SK-N-SH treated with all-trans-retinoic acid at 6 μM for 48 hours (cell line): ENCODE data around the gene COG1.

Experiments used
- ATAC-seq: fragments of 200-7000 bp; cut with Tn5 transposase; 3 replicates; pipeline ENCODE4 v1.9.1; 2020; ENCODE audit warnings: mild to moderate bottlenecking, moderate library complexity
- ARNTL ChIP-seq: fragments of 450-650 bp; formaldehyde crosslinking; IDR thresholded peaks from 2 replicates; pipeline ENCODE4 v1.5.0; 2020; ENCODE audit warnings: low read depth, mild to moderate bottlenecking, moderate library complexity, borderline replicate concordance
- BACH2 ChIP-seq: fragments of 250-450 bp; sonication (Bioruptor Pico); IDR thresholded peaks from 2 replicates; pipeline ENCODE4 v1.9.0; 2021; ENCODE audit warnings: mild to moderate bottlenecking, borderline replicate concordance
- CSDC2 ChIP-seq: fragments of 250-450 bp; sonication (Bioruptor Pico); IDR thresholded peaks from 2 replicates; pipeline ENCODE4 v1.5.0; 2020; ENCODE audit warnings: mild to moderate bottlenecking, moderate library complexity
- CSRNP3 ChIP-seq: fragments of 250-450 bp; sonication (Bioruptor Pico); IDR thresholded peaks from 2 replicates; pipeline ENCODE4 v1.5.1; 2021; ENCODE audit warnings: mild to moderate bottlenecking, moderate library complexity
- ESRRG ChIP-seq: fragments of 250-450 bp; sonication (Bioruptor Pico); IDR thresholded peaks from 2 replicates; pipeline ENCODE4 v1.6.1; 2021; ENCODE audit warnings: mild to moderate bottlenecking
- GLIS3 ChIP-seq: fragments of 250-450 bp; sonication (Bioruptor Pico); IDR thresholded peaks from 2 replicates; pipeline ENCODE4 v1.5.0; 2020; ENCODE audit warnings: mild to moderate bottlenecking, moderate library complexity
- ISL1 ChIP-seq: fragments of 250-450 bp; sonication (Bioruptor Pico); IDR thresholded peaks from 2 replicates; pipeline ENCODE4 v2.1.2; 2022; ENCODE audit warnings: mild to moderate bottlenecking, moderate library complexity
- OSR1 ChIP-seq: fragments of 250-450 bp; sonication (Bioruptor Pico); IDR thresholded peaks from 2 replicates; pipeline ENCODE4 v1.8.0; 2022; ENCODE audit warnings: moderate library complexity, mild to moderate bottlenecking, inconsistent platforms
- PATZ1 ChIP-seq: fragments of 250-450 bp; sonication (Bioruptor Pico); IDR thresholded peaks from 2 replicates; pipeline ENCODE4 v1.8.0; 2020; ENCODE audit warnings: mild to moderate bottlenecking, moderate library complexity, borderline replicate concordance
- PPARA ChIP-seq: fragments of 250-450 bp; sonication (Bioruptor Pico); IDR thresholded peaks from 2 replicates; pipeline ENCODE4 v1.5.0; 2020; ENCODE audit warnings: mild to moderate bottlenecking, borderline replicate concordance
- RARB ChIP-seq: fragments of 250-450 bp; sonication (Bioruptor Pico); IDR thresholded peaks from 2 replicates; pipeline ENCODE4 v1.8.0; 2021; ENCODE audit warnings: mild to moderate bottlenecking, moderate library complexity
- SNAI2 ChIP-seq: fragments of 250-450 bp; sonication (Bioruptor Pico); IDR thresholded peaks from 2 replicates; pipeline ENCODE4 v1.5.0; 2020; ENCODE audit warnings: mild to moderate bottlenecking, moderate library complexity
- TCF4 ChIP-seq: fragments of 250-450 bp; sonication (Bioruptor Pico); IDR thresholded peaks from 2 replicates; pipeline ENCODE4 v1.8.0; 2021; ENCODE audit warnings: mild to moderate bottlenecking, moderate library complexity, borderline replicate concordance
- TOX ChIP-seq: fragments of 250-450 bp; sonication (Bioruptor Pico); IDR thresholded peaks from 2 replicates; pipeline ENCODE4 v1.8.0; 2021; ENCODE audit warnings: mild to moderate bottlenecking, moderate library complexity, borderline replicate concordance
- TSHZ2 ChIP-seq: fragments of 250-450 bp; sonication (Bioruptor Pico); IDR thresholded peaks from 2 replicates; pipeline ENCODE4 v1.5.0; 2020; ENCODE audit warnings: mild to moderate bottlenecking, moderate library complexity
- ZFP3 ChIP-seq: fragments of 250-450 bp; sonication (Bioruptor Pico); IDR thresholded peaks from 2 replicates; pipeline ENCODE4 v1.5.0; 2020; ENCODE audit warnings: mild to moderate bottlenecking, moderate library complexity
- ZFP30 ChIP-seq: fragments of 450-650 bp; formaldehyde crosslinking; IDR thresholded peaks from 2 replicates; pipeline ENCODE4 v1.5.0; 2022; ENCODE audit warnings: mild to moderate bottlenecking, moderate library complexity
- ZNF565 ChIP-seq: fragments of 450-650 bp; formaldehyde crosslinking; conservative IDR thresholded peaks from 2 replicates; pipeline ENCODE4 v1.5.0; 2020; ENCODE audit warnings: low read depth, mild to moderate bottlenecking, moderate library complexity
- ZNF70 ChIP-seq: fragments of 450-650 bp; formaldehyde crosslinking; IDR thresholded peaks from 2 replicates; pipeline ENCODE4 v1.5.0; 2020; ENCODE audit warnings: mild to moderate bottlenecking, moderate library complexity

COG1 gene

GRCh38 chr17:73199751-73200317, 7.0 kb downstream of the COG1 start:
- no peak for ATAC-seq
- TF ChIP-seq TCF4 (CRISPR knock-in tag) (no peak), ARNTL (CRISPR knock-in tag) (no peak), ISL1 (CRISPR knock-in tag) (no peak), ZNF565 (no peak), PPARA (CRISPR knock-in tag) (no peak)
- TF ChIP-seq, all 23 proteins: peak for 0

GRCh38 chr17:73200476-73200875, 7.6 kb downstream of the COG1 start:
- TF ChIP-seq OSR1 (CRISPR knock-in tag) (no peak), SNAI2 (no peak), ISL1 (CRISPR knock-in tag) (no peak), CSDC2 (CRISPR knock-in tag) (no peak), BACH2 (no peak), TCF4 (CRISPR knock-in tag) (no peak), TSHZ2 (CRISPR knock-in tag) (no peak), ESRRG (CRISPR knock-in tag) (no peak), PATZ1 (CRISPR knock-in tag) (no peak), ZFP30 (no peak), ZNF70 (CRISPR knock-in tag) (no peak), ARNTL (CRISPR knock-in tag) (no peak), GLIS3 (no peak), ZFP3 (CRISPR knock-in tag) (no peak)
- no peak for ATAC-seq

DNA sequence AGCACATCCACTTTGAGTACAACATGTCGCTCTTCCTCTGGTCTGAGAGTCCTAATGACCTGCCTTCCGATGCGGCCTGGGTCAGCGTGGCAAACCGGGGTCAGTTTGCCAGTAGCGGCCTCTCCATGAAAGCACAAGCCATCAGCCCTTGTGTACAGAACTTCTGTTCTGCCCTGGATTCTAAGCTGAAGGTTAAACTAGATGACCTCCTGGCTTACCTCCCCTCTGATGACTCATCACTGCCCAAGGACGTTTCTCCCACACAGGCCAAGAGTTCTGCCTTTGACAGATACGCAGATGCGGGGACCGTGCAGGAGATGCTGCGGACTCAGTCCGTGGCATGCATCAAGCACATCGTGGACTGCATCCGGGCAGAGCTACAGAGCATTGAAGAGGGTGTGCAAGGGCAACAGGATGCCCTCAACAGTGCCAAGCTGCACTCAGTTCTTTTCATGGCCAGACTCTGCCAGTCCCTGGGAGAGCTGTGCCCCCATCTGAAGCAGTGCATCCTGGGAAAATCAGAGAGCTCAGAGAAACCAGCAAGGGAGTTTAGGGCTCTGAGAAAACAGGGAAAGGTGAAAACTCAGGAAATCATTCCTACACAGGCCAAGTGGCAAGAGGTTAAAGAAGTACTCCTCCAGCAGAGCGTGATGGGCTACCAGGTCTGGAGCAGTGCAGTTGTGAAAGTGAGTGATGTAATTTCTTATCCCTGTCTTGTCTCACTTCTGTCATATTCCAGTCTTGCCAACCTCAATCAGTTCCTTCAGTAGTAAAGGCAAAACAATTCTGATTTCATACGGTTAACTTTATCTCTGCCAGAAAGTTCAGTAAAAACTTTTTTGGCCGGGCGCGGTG, 8.6 kb downstream of the COG1 start:
- no peak for TF ChIP-seq PATZ1 (CRISPR knock-in tag)
- no peak for TF ChIP-seq TOX (CRISPR knock-in tag)
- TF ChIP-seq CSDC2 (CRISPR knock-in tag): no peak
- TF ChIP-seq BACH2: no peak
- TF ChIP-seq ZNF565: no peak
- no peak for TF ChIP-seq ZFP3 (CRISPR knock-in tag)
- no peak for TF ChIP-seq OSR1 (CRISPR knock-in tag)
- no peak for TF ChIP-seq TCF4 (CRISPR knock-in tag)
- peak; percentile 8; the same call in 2 of the 3 replicates for ATAC-seq

DNA sequence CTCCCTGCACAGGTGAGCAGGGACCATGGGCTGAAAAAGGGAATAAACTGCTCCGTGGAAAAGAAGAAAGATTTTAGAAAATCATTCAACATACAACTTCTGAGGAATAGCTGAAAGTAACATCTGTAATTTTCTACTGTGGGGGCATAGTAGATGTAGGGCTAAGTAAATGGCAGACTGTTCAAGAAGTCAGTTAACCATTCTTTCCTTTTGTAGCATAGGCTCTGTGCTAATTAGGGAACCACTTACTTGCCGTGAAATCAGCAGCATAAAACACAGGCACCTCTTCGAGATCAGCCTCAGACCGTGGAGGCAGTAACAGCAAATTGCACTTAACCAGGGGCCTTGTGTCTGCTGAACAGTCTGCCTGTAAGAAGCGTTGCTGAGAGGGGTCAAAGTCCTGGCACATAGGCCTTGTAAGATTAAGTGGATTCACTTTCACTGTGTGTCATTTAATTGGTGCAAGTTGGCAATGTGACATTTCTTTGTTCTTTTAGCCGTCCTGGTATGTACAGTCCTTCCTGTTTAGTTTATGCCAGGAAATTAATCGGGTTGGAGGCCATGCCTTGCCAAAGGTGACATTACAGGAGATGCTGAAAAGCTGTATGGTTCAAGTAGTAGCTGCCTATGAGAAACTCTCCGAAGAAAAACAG, 10.4 kb downstream of the COG1 start:
- TF ChIP-seq CSRNP3 (CRISPR knock-in tag) (no peak), TSHZ2 (CRISPR knock-in tag) (no peak), ZFP3 (CRISPR knock-in tag) (no peak), SNAI2 (no peak), RARB (CRISPR knock-in tag) (no peak)
- peak; percentile 14; the same call in 2 of the 3 replicates for ATAC-seq
